Lung microvascular endothelial cell (primary cell): ENCODE data around the gene FGF11. TPM values are rescaled to one million over a fixed set of nuclear protein-coding genes. Genes with fewer than 3 reads are reported as not detected.

Experiments
- DNase-seq, 2 donors: peaks; one replicate each; pipeline versions ENCODE4 v3.0.0 to v3.0.0-alpha.2; 2010; ENCODE audit warnings: low read depth in 2 of 2
- total RNA-seq: library from RNA; depleted of rRNA; stranded (reverse); fragments of >200 nt; gene quantifications from 2 replicates; pipeline ENCODE4 v1.2.1, GENCODE V29; 2014

The FGF11 gene
- total RNA-seq, 1 donor from 2014 or later = 0.20 TPM

- DNase-seq = no peak
Observed at GRCh38 chr17:7429722-7430121, 9.6 kb upstream of the FGF11 start.

GRCh38 chr17:7431231-7431630, 8.1 kb upstream of the FGF11 start:
- no peak for DNase-seq

- no peak for DNase-seq
Observed at GRCh38 chr17:7432296-7432695, 7.0 kb upstream of the FGF11 start.

- peak; percentile 29 to 53 for DNase-seq
Observed at GRCh38 chr17:7435676-7436555, 3.4 kb upstream of the FGF11 start.

DNA sequence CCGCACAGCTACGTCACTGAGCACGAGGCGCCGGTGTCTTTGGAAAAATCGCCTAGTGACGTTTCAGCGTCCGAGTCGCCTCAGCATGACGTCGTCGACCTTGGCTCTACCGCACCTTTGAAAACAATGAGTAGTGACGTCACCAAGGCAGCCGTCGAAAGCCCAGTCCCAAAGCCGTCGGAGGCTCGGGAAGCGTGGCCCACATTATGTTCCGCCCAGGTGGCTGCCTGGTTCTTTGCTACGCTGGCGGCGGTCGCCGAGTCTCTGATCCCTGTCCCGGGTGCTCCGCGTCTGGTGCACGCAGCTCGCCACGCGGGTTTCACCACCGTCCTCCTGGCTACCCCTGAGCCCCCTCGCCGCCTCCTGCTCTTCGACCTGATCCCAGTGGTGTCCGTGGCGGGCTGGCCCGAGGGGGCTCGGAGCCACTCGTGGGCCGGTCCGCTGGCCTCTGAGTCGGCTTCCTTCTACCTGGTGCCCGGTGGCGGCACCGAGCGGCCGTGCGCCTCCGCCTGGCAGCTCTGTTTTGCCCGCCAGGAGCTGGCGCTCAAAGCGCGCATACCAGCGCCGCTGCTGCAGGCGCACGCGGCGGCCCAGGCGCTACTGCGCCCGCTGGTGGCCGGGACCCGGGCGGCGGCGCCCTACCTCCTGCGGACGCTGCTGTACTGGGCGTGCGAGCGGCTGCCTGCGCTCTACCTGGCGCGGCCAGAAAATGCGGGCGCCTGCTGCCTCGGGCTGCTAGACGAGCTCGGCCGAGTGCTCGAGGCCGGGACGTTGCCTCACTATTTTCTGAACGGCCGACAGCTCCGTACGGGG, 2.5 kb upstream of the FGF11 start:
- peak; percentile 86 to 93 for DNase-seq

GRCh38 chr17:7437369-7437863, 1.9 kb upstream of the FGF11 start:
- DNase-seq = no peak

- no peak for DNase-seq
Observed at GRCh38 chr17:7437950-7438614, 1.2 kb upstream of the FGF11 start.

DNA sequence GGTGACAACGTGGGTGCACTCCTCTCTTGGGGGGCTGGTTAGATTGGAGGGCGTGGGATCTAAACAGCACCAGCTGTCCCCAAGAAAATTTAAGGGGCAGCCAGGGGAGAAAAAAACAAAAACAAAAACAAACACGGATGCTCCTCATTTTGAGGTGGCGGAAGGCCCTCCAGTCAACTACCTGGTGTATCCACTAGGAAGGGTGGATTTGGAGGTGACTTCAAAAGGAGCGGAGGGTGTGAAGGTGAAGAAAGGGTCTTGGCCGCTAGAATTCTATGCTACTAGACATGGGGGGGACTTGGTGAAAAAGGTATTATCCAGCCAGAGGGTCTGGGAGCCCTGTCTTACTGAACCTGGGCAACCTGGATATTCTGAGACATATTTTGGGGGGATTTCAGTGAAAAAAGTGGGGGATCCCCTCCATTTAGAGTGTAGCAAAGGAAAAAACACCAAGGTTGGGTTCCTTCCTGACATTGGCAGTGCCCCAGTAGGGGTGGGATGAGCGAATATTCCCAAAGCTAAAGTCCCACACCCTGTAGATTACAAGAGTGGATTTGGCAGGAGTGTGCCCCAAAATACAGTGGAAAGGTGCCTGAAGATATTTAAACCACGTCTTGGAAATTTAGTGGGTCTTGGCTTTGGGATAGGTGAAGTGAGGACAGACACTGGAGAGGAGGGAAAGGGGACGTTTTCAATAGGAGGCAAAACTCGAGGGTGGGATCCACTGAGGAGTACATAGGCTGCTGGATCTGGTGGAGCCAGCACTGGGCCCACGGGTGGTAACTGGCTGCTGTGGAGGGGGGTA, 454 bp upstream of the FGF11 start:
- DNase-seq = no peak

DNA sequence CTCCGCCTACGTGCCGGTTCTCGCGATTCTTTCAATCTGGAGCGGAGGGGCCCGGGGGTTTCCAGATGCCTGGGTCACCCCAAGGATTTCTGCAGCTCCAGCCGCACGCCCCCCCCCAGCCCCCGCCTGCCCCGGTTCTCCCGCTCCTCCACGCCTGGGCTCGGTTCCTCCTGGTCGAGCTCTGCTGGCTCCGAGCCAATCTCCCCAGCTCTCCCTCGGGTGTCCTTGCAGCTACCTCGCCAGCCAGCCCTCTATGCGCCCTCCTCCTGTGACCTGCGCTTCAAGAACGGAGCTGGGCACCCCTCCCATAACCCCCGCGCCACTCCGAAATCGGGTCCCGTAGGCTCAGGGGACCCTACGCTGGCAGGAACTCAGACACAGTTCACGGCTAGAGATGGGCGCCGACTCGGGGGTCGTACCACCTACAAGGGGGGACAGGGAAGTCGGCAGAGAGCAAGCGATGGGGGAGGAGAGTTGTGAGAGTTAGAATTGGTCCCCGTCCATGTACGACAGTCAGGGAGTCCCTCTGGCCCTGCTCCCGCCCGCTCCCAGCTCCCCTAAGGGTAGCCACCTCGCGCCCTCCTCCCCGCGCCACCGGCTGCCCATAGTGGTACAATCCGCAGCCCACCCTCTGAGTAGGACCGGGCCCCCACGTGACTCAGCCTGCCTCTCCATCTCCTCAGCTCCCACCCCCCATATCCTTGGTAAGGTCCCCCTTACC, 961 bp downstream of the FGF11 start:
- peak in 1 of 2 donors; percentile 19 for DNase-seq

DNA sequence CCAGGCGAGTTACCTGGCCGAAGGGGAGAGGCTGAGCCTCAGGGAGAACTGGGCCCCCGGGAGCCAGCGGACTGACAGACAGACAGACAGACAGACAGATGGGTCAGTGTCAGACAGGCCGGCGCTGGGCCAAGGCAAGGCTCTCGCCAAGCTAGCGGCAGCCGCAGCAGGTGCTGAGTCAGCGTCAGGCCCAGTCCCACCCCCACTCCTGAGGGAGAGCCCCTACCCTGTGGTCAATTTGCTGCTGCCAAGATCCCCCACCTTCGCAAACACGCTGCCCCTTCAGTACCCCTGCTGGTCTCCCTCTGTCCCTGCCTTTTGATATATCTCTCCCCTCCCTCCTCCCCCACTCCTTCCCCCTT, 1.5 kb downstream of the FGF11 start:
- peak in 1 of 2 donors; percentile 34 for DNase-seq

- DNase-seq = no peak
Observed at GRCh38 chr17:7441266-7441665, 2.0 kb downstream of the FGF11 start.

GRCh38 chr17:7442142-7442541, 2.8 kb downstream of the FGF11 start:
- DNase-seq = no peak

GRCh38 chr17:7443499-7444485, 4.5 kb downstream of the FGF11 start:
- peak in 1 of 2 donors; percentile 58 for DNase-seq

DNA sequence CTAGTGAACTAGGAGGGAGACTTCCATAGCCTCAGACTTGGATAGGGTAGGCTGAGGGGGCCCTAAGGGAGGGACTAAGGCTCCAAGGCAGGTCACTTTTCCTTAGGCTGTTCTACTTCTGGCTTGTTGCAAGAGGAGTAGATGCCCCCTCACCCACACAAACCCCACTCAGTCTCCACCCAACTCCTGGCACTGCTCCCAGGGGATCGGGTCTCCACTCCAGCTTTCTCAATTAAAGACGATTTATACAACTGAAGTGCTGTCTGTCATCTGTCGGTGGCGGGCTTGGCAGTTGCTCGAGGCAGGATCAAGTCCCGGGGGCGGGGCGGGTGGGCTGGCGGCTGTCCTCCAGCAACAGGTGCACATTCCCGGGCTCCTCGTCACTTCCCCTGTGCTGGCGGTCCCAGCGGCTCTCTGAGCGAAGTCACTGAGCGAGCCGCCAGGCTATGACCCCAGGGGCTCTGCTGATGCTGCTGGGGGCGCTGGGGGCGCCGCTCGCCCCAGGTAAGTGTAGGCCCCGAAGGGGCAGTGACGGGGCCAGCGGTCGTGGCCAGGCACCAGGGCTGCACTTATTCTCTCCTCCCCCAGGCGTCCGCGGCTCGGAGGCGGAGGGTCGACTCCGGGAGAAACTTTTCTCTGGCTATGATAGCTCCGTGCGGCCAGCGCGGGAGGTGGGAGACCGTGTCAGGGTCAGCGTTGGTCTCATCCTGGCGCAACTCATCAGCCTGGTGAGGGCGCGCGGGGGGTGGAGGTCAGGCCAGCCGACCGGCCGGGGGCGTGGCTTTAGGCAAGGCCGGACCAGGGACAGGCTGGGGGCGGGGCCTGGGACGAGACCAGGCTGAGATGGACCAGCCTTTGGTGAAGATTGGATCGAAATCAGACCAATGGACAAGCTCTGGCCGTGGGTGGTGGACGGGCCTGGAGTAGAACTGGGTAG, 5.6 kb downstream of the FGF11 start, which contains the start of gene CHRNB1:
CHRNB1 (plus strand) TSS at position 380 of the 937 bp plus-strand sequence; CDS start at position 447, 67 bp downstream.
- peak; percentile 48 for DNase-seq

DNA sequence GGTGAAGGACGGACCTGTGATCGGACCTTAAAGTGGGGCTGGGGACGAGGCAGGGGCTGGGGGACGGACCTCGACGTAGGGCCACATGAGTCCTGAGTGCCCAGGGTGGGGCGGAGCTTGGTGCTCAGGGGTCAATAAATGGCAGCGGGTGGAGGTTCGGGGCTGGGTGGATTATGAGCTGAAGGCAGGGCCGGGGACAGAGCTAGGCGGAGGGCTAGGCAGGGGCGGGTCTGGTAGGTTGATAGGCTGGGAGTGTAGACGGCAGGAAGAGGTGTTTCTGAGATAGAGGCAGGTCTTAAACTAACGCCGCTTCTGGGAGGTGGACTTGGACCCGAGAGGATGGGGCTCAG, 6.3 kb downstream of the FGF11 start:
- no peak for DNase-seq

DNA sequence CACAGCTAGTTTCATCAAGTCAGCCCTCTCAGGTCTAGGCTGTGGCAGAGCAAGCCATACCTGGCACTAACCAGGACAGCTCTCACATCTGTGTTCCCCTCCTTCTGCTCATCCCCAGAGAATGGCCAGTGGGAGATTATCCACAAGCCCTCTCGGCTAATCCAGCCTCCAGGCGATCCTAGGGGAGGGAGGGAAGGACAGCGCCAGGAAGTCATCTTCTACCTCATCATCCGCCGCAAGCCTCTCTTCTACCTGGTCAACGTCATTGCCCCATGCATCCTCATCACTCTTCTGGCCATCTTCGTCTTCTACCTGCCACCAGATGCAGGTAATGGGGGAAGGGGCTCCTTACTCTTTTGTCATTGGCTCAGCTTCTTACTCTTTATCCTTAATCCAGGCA, 9.1 kb downstream of the FGF11 start:
- no peak for DNase-seq

- no peak for DNase-seq
Observed at GRCh38 chr17:7459961-7460545, 20.7 kb downstream of the FGF11 start.
